ENCODE measurements around the gene DGKH. TPM values are rescaled to one million over a fixed set of nuclear protein-coding genes. Genes with fewer than 3 reads are reported as not detected.

The DGKH gene
- total RNA-seq, 1 experiment from 2014 or later: 9.2 TPM

DNA sequence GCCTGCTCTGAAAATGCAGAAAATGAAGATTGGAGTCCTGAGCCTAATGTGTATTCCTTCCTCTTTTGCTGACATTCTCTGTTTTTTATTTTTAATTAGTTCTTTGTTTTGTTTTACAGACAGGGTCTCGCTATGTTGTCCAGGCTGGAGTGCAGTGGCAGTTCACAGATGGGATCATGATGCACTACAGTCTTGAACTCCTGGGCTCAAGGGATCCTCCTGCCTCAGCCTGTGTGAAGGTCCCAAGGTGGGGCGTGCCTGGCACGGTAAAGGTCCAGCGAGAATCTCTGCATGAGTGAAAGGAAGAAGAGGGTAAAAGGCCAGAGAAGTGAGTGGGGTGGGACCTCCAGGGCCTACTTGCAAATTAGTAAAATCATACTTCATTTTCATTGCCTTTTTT, 34.3 kb upstream of the DGKH start:
- DNase-seq (ENCODE audit: low read depth, low spot score) (no peak), ATAC-seq (no peak)
- no peak overlapping the region for H3K27ac ChIP-seq (ENCODE audit: low read depth, low read length)
- H3K79me2 ChIP-seq (ENCODE audit: insufficient read depth, low read length): no peaks in the 10 kb centered on the region
- H3K36me3 ChIP-seq (ENCODE audit: control insufficient read depth in 1 of 2, insufficient read depth in 2 of 2, low read length in 2 of 2): no peaks in the 10 kb centered on the region
- no peak overlapping the region for H3K9ac ChIP-seq (ENCODE audit: low read length)
- H3K4me1 ChIP-seq (ENCODE audit: control insufficient read depth in 1 of 2, insufficient read depth in 2 of 2, low read length in 2 of 2): no peaks in the 10 kb centered on the region
- no peak overlapping the region for H2AFZ ChIP-seq (ENCODE audit: low read depth, low read length, poor library complexity, severe bottlenecking)
- intact Hi-C loops (cut with micrococcal nuclease): no loop called here
- ChIA-PET CTCF (no interaction called here), RAD21 (ENCODE audit: low non-redundant PET in 1 of 2, low total read pairs in 2 of 2, uncharacterized antibody in 2 of 2, unreplicated experiment in 2 of 2) (no interaction called here), POLR2A (no interaction called here)
- no peak for TF ChIP-seq CEBPB (IDR thresholded peaks at IDR 0.05; ENCODE audit: low read depth)
- TF ChIP-seq YY1 (IDR thresholded peaks at IDR 0.05; ENCODE audit: extremely low read depth, insufficient replicate concordance, low read depth, low read length): no peak
- no peak for TF ChIP-seq POLR2AphosphoS5 (IDR thresholded peaks at IDR 0.05; ENCODE audit: low read depth, low read length)
- no peak for TF ChIP-seq SRF (IDR thresholded peaks at IDR 0.05; ENCODE audit: low read depth)
- TF ChIP-seq, protein P1, sequence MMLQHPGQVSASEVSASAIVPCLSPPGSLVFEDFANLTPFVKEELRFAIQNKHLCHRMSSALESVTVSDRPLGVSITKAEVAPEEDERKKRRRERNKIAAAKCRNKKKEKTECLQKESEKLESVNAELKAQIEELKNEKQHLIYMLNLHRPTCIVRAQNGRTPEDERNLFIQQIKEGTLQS (IDR thresholded peaks at IDR 0.05): no peak
- TF ChIP-seq, protein P2, sequence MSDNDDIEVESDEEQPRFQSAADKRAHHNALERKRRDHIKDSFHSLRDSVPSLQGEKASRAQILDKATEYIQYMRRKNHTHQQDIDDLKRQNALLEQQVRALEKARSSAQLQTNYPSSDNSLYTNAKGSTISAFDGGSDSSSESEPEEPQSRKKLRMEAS (IDR thresholded peaks at IDR 0.05): no peak
- no peak for TF ChIP-seq EZH2phosphoT487 (IDR thresholded peaks at IDR 0.05; ENCODE audit: borderline replicate concordance)
- TF ChIP-seq RAD21 (IDR thresholded peaks at IDR 0.05; ENCODE audit: low read depth): no peak
- no peak for TF ChIP-seq FOSL1 (IDR thresholded peaks at IDR 0.05; ENCODE audit: low read depth)
- TF ChIP-seq JUND (IDR thresholded peaks at IDR 0.05): no peak
- TF ChIP-seq ELF1 (IDR thresholded peaks at IDR 0.05; ENCODE audit: borderline replicate concordance, low read depth): no peak
- TF ChIP-seq CBX3 (IDR thresholded peaks at IDR 0.05; ENCODE audit: low read depth): no peak
- TF ChIP-seq, protein P3, sequence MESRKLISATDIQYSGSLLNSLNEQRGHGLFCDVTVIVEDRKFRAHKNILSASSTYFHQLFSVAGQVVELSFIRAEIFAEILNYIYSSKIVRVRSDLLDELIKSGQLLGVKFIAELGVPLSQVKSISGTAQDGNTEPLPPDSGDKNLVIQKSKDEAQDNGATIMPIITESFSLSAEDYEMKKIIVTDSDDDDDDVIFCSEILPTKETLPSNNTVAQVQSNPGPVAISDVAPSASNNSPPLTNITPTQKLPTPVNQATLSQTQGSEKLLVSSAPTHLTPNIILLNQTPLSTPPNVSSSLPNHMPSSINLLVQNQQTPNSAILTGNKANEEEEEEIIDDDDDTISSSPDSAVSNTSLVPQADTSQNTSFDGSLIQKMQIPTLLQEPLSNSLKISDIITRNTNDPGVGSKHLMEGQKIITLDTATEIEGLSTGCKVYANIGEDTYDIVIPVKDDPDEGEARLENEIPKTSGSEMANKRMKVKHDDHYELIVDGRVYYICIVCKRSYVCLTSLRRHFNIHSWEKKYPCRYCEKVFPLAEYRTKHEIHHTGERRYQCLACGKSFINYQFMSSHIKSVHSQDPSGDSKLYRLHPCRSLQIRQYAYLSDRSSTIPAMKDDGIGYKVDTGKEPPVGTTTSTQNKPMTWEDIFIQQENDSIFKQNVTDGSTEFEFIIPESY (IDR thresholded peaks at IDR 0.05; ENCODE audit: extremely low read depth, insufficient replicate concordance, low read length): no peak
- no peak for TF ChIP-seq ZNF274 (IDR thresholded peaks at IDR 0.05; ENCODE audit: low read depth, low read length)
- no peak for TF ChIP-seq SP1 (IDR thresholded peaks at IDR 0.05; ENCODE audit: low read depth)
- H3K27me3 ChIP-seq (ENCODE audit: insufficient read depth, low read length): no peaks in the 10 kb centered on the region
- H3K4me3 ChIP-seq (replicated peaks in 1 of 2; ENCODE audit: low read depth in 1 of 2, low read length in 2 of 2): no peak overlapping the region
- BruUV-seq (replicated peaks): no TSS peak
- H3K9me3 ChIP-seq (ENCODE audit: control insufficient read depth in 1 of 2, insufficient read depth in 1 of 2, low read depth in 1 of 2, low read length in 2 of 2): no peaks in the 10 kb centered on the region
- H3K9me2 ChIP-seq (ENCODE audit: insufficient read depth): no peaks in the 10 kb centered on the region
- no peaks in the 10 kb centered on the region for H4K20me1 ChIP-seq (ENCODE audit: insufficient read depth)
- no peak overlapping the region for H3K4me2 ChIP-seq (ENCODE audit: low read length)

All from HCT116 (cell line).